ENCODE results near the gene TSC22D3.
"Not testable (repeated sequence)": the region's sequence is repeated elsewhere in the genome, so short reads cannot be mapped to it uniquely, and the experiment has no call there.

Gene TSC22D3

GRCh38 chrX:107775734-107776511 lies at the start of gene TSC22D3:
TSS of gene TSC22D3 (minus strand) at chrX:107775787. CDS start at chrX:107775419, 368 bp downstream.
- peak; percentile 55 for DNase-seq (ENCODE audit: low spot score)

GRCh38 chrX:107823456-107823855 lies 47.9 kb upstream of the TSC22D3 start:
- no peak for DNase-seq (ENCODE audit: low spot score)

DNA sequence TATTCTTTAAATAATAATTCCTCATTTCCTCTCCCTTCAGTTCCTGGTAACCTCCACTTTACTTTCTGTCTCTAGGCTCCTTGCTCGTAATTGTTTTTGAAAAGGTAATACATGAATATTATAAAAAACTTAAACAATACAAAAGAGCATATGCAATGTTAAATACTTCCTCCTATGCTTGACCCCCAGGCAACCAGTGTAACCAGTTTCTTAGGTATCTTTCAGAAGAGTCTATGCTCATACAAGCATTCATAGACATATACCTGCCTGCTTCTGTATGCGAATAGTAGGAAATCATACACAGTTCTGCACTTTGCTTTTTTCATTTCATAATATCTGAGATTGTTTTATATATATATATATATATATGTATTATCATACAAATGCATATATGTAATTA lies 47.5 kb upstream of the TSC22D3 start:
- no peak for DNase-seq (ENCODE audit: low spot score)

- DNase-seq (ENCODE audit: low spot score) = no peak
These were observed 43.4 kb upstream of the TSC22D3 start for GRCh38 chrX:107818900-107819521.

- not testable (repeated sequence) for DNase-seq (ENCODE audit: low spot score)
These were observed 34.5 kb upstream of the TSC22D3 start for GRCh38 chrX:107810053-107810452.

DNA sequence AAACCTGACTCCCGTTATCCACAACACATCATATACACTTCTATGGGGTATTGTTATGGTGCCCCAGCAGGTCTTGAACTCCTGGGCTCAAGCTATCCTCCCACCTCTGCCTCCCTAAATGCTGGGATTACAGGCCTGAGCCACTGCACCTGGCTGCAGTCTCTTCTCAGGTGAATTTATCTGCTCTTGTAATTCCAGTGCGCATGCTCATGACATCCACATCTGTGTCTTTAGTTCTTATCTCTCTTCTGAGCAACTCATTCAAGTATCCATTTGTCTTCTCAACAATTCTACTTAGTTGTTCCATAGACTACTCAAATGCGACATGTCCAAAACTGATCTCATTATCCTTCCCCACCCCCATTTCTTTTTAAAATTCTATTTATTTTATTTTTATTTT lies 29.6 kb upstream of the TSC22D3 start:
- no peak for DNase-seq (ENCODE audit: low spot score)

DNA sequence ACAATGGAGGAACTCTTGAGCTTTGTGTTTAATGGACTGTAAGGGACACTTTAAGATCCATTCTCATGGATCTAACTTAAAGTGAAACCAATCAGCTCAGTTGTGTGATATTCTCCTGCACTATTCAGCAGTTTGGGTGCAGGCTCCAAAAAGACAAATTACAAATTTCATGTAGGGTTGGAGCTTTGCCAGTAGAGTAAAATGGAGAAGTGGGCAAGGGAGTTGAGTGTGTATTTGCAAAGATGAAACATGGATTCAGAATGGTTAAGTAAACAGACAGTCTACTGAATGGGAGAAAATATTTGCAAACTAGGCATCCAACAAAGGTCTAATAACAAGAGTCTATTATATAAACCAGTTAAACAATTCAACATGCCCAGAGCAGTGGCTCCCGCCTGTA lies 28.8 kb upstream of the TSC22D3 start:
- no peak for DNase-seq (ENCODE audit: low spot score)

- DNase-seq (ENCODE audit: low spot score) = no peak
These were observed 12.2 kb upstream of the TSC22D3 start for GRCh38 chrX:107787827-107788226.

- no peak for DNase-seq (ENCODE audit: low spot score)
These were observed 4.9 kb upstream of the TSC22D3 start for GRCh38 chrX:107780525-107780924.

- no peak for DNase-seq (ENCODE audit: low spot score)
These were observed 1.9 kb upstream of the TSC22D3 start, which contains the start of gene NCBP2L for GRCh38 chrX:107777536-107777832. TSS of gene NCBP2L (plus strand) at chrX:107777733. CDS start at chrX:107794221, 16,488 bp downstream.

DNA sequence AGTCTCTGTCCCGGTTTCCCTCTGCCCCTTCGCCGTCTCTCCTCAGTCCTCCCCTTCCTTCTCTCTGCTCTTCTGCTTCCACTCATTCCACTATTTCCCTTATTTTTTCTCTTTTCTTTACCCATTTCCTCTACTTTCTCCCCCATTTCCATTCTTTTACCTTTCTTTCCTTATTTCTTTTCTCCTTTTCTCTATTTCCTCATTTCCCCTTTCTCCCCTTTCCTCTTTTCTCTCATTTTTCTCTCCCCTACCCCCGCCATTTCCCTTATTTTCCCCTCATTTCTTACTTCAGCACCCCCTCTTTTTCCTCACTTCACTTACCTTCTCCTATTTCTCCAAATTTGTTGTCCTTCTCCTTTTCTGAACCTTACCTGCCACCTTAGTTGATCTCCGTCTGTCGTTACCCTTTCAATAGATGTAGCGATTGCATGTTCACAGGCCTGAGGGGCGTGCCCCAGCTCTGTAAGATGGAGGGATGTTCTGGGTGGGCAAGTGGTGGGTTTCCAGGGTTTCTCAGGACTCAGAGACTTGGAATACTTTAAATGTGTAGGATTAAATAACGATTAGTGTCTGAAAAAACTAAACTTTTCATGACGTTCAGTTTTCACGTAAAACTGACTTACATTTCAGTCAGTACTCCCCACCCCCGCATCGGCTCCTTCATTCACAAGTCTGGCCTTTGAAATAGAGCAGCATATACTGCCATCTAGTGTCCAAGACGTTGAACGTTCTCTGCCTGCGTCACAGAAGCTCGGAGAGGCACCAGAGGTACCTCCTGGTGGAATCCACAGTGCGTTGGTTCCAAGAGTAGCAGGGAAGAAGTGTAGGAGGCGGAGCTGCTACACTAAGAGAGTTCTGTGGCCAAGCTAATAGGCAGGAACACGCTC lies 1.3 kb upstream of the TSC22D3 start:
- DNase-seq (ENCODE audit: low spot score) = peak; percentile 85

GRCh38 chrX:107775000-107775733 lies 420 bp downstream of the TSC22D3 start:
- DNase-seq (ENCODE audit: low spot score) = no peak

GRCh38 chrX:107773906-107774435 lies 1.6 kb downstream of the TSC22D3 start:
- no peak for DNase-seq (ENCODE audit: low spot score)

- no peak for DNase-seq (ENCODE audit: low spot score)
These were observed 2.4 kb downstream of the TSC22D3 start for GRCh38 chrX:107773206-107773605.

GRCh38 chrX:107769581-107770317 lies 5.8 kb downstream of the TSC22D3 start:
- peak; percentile 0 for DNase-seq (ENCODE audit: low spot score)

DNA sequence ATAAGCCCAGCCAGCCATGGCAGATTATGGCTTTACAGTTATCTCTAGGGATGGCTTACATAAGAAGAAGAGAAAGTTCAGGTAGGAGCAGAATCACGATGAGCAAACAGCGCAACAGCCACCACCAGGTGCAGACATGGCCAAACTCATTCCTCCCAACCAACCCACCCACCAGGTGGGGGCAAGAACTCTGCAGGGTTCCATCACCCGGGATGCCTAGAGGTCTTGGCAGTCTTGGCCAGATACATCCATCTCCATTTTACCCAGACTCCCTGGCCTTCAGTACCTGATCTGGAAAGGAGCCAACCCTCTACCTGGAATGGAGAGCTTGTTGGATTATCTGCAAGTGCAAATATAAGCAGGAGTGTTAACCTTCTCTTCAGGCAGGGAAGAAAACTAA lies 7.5 kb downstream of the TSC22D3 start:
- no peak for DNase-seq (ENCODE audit: low spot score)

DNA sequence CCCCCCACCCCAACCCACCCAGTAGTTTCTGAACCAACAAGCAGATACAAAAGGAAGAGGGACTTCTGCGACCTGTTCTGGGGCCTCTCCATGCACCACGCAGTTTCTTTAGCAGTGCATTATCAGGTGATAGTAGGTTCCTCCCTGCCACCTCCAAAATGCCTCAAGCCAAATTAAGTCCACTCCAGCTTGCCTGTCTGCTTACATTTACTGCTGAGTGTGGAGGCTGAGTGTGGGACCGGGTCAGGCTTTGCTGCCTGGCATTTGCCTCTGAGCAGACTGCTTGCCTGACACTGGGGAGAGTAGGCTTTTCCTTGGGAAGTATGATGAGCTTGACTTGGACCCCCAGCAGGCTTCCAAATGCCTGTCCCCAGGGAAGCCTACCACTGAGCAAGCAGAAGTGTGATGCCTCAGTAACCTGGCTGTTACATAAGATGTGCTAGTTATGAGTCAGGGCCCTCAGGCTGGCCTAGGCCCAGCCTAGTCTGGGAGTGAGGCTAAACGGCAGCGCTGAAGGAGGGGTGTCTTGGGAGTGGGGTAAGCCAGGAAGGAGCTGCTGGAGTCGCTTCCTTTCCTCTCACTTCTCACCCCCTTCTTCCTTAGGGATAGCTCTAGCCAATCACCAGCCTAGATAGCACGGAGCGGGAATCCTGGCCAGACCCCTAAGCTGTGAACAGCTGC lies 9.0 kb downstream of the TSC22D3 start:
- DNase-seq (ENCODE audit: low spot score) = no peak

DNA sequence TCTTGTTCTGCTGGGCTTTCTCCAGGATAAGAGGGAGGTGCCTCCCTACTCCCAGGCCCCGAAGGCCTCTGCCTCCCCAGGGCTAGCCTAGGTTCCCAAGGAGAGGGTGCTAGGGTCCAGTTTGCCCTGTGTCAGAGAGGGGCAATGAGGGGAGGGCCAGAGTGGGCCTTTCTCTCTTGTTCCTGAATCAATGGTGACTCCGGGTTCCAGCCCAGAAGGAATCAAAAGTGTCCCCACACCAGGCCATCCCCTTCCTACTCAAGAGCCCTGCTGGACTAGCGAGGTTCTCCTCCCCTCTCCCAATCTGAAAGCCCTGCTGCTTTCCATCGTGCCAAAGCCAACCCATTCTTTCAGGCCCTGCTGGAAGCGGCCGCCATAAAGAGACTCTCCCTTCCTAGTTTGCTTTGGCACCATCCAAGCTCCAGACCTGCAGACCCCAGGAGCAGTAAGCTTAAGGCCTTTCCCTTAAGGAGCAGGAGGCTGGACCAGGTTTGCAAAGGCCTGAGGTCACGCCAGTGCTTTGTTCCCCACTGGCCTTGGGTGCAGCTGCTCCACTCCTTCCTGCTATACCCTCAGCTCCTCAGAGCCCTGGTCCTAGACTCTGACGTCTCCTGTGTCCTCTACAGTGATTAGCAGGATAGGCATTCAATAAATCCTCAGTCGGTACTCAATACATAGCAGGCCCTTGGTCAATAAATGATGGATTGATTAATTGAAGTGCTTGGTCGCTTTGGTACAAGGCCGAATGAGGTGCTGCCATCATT lies 10.6 kb downstream of the TSC22D3 start:
- no peak for DNase-seq (ENCODE audit: low spot score)

GRCh38 chrX:107763647-107764046 lies 11.9 kb downstream of the TSC22D3 start:
- DNase-seq (ENCODE audit: low spot score) = no peak

All from CD4-positive, alpha-beta T cell treated with Interleukin-2 at 100 ng/mL for 4 hours (primary cell).